Right lobe of liver (tissue), 4 donors: ENCODE measurements around the gene KCNN3.

Source experiments
- POLR2A ChIP-seq: fragments of 450-650 bp; IDR thresholded peaks from one replicate; pipeline ENCODE4 v1.6.1; 2017; ENCODE audit warnings: antibody characterized with exemption, mild to moderate bottlenecking
- TF ChIP-seq, protein P1 (sequence below), 4 donors: fragments of 200-600 bp in 3 of 4; fragments of 450-650 bp in 1 of 4; IDR thresholded peaks; one replicate each; pipeline versions ENCODE4 v1.5.1 to v1.8.0; 2016 to 2022; ENCODE audit warnings: antibody characterized with exemption in 4 of 4, mild to moderate bottlenecking in 2 of 4
- donor health status: DM: no; HTN: no; CAD: no.
- donor health status: DM: no; HTN: no; CAD: no.
- donor health status: DM: no; HTN: yes; CAD: no.

DNA sequence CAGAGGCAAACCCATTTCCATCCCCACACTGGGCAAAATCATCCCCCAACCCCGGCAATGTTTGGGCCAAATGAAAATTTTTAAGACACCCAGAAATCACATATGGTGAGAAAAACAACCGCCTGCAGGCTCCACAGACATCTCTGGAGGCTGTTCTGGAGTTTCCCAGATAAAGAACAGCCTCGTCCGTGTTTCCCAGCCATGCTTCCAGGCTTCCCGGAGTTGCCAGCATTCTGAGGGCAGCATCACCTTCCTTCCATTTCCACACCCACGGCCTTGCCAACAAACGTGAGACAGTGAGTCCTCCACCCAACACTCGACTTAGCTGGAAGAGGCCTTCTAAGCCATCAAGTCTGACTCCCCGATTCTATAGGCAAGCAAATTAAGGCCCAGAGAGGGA lies 36.9 kb downstream of the KCNN3 start:
- TF ChIP-seq, protein P1, sequence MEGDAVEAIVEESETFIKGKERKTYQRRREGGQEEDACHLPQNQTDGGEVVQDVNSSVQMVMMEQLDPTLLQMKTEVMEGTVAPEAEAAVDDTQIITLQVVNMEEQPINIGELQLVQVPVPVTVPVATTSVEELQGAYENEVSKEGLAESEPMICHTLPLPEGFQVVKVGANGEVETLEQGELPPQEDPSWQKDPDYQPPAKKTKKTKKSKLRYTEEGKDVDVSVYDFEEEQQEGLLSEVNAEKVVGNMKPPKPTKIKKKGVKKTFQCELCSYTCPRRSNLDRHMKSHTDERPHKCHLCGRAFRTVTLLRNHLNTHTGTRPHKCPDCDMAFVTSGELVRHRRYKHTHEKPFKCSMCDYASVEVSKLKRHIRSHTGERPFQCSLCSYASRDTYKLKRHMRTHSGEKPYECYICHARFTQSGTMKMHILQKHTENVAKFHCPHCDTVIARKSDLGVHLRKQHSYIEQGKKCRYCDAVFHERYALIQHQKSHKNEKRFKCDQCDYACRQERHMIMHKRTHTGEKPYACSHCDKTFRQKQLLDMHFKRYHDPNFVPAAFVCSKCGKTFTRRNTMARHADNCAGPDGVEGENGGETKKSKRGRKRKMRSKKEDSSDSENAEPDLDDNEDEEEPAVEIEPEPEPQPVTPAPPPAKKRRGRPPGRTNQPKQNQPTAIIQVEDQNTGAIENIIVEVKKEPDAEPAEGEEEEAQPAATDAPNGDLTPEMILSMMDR (IDR thresholded peaks at IDR 0.05): no peak
- TF ChIP-seq POLR2A: no peak
